Measurements from ENCODE around the gene MED27.

MED27 gene

GRCh38 chr9:131811405-131811804 lies 268.3 kb downstream of the MED27 start:
- DNase-seq (ENCODE audit: low read depth in 2 of 2), result no peak

- no peak for DNase-seq (ENCODE audit: low read depth in 2 of 2)
These were observed 269.1 kb downstream of the MED27 start for GRCh38 chr9:131810351-131811170.

All from stimulated activated CD8-positive, alpha-beta memory T cell treated with anti-CD3 and anti-CD28 coated beads, Interleukin-2, amount 100 ng/mL, for 48 hours (primary cell).